DMS53 (cell line): Measurements from ENCODE around the gene FHOD3.

Source experiments
- DNase-seq: peaks from one replicate; lab custom pipeline; 2025; lab: John Stamatoyannopoulos, UW

FHOD3 gene

DNA sequence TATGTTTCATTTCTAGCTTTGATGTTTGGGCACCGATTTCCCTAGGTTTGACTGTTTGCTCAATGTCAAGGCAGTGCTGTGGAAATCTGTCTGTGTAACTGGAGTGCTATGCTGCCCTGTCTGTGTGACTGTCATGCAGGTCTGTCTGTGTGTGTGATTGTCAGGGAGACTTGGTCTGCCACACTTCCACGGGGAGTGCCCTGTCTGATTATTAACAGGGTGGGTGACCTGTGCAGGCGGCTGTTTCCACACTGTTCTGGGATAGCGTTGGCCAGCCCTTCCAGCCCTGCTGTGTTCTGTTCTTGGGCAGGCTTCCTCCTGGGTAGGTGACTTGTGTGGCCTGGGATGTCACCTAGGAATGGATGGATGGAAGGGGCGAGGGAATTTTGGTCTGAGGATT, 85.3 kb downstream of the FHOD3 start:
- no peak for DNase-seq

DNA sequence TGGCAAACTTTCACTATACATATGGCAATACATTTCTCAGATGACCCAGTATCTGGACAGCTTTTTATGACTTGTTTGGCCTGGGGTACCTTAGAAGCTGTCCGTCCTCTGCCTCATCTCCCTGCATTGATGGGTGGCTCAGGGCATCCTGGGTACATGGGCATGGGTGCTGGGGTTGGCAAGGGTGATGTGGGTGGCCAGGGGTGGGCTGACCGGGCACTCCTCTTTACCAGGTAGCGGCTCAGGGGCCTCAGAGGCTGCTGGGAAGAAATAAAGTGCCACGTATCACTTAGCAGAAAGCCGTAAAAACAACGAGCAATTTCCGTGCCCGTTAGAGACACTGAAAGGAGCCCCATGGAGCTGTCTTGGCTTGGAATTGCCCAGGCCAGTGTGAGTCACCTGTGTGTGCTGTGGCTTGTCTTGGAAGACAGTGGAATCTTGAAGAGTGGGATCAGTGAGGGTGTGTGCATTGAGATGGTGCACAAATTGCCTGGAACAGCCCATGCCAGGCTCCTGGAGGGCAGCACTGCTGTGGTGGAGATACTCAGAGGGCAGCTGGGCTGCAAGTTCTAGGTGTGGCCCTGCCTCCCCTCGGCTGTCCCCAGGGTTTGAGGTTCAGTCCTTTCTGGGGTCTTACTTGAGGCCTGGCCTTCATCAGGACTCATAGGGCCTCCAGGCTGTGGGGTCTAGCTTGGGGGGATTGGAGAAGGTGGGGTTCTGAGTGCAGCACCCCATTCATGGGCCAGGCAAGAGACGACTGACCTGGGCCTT, 88.8 kb downstream of the FHOD3 start:
- no peak for DNase-seq

DNA sequence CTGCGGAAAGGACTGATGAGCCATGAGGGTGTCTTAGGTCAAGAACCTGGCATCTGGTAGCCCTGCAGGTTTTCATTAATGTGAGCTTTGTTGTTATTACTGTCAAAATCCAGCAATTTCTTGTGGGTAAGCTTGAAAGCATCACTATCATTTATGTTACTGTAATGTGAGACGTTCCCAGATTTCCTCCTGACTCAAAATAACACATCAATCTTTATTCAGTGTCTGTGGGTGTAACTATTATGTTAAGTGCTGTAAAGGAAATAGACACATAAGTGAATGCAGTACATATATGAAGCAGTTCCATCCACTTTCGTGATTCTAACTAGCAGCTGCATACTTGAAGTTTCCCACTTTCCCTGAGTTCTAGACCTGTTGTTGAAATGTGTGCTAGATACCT, 89.8 kb downstream of the FHOD3 start:
- no peak for DNase-seq

DNA sequence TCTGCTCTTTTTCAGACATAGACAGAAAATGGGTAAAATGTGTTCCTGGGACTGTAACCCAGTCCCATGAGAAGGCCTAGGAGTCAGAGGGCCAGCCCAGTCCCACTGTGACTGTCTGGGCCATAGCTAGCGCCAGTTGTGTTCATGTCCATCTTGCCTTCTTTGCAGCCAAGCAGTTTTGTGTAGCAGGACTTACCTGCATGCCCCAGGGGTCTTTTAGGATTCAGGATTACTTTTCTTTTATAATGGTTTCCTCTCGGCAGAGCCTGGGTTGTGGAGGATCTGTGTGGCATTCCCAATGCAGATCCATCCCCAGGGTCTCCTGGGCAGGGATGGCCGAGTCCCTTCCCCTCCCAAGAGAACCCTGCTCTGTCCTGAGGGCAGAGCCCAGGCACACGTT, 90.8 kb downstream of the FHOD3 start:
- no peak for DNase-seq

DNA sequence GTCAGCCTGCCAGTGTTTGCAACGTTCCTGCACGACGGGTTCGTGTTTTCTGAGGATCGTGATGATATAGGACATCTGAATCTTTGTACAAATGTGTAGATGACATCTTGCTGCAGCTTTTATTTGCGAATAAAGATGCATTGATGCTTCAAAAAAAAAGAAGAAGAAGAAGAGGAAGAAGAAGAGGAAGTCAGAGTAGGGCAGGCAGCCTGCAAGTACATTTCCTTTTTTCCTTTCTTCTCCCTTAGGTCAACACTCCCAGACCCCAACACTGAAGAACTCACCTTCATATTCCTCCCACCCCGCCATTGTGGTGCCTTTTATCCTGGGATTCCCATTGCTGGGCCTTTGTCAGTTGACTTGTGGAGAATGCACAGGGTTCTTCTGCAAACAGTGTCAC, 91.5 kb downstream of the FHOD3 start:
- no peak for DNase-seq

DNA sequence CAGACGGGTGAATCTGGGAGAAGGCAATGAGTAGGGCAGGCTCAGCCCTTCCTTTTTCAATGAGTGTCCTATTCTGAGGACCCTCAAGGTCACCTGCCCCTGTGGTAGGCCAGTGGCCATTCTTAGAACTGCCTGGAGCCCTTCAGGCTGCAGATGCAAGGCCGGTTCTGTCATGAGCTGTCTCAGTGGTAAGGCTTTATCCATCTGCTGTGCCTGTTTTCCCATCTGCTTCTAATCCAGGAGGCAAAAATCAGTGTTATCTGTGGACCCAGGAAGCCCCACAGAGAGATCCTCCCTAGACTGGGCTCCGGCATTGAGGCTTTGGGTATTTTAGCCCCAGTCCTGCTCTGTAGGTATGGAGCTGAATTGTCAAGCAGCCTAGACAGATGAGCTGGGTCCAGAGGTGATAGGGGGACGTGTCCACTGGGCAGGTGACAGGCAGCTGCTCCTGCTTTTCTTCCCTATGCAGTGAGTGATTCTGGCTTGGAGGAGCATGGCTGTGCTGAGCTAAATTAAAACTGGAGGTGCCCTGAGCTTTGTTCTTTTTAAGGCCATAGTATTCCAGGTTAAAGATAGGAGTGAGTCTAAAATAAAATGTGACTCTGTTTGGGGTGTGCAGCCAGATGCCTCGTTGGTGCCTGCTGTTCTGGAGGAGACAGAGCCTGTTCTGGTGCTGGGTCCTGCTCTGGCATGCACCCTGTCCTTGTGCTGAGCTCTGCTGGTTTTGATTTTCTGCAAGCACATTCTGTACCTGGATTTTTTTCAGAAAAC, 92.5 kb downstream of the FHOD3 start:
- no peak for DNase-seq

DNA sequence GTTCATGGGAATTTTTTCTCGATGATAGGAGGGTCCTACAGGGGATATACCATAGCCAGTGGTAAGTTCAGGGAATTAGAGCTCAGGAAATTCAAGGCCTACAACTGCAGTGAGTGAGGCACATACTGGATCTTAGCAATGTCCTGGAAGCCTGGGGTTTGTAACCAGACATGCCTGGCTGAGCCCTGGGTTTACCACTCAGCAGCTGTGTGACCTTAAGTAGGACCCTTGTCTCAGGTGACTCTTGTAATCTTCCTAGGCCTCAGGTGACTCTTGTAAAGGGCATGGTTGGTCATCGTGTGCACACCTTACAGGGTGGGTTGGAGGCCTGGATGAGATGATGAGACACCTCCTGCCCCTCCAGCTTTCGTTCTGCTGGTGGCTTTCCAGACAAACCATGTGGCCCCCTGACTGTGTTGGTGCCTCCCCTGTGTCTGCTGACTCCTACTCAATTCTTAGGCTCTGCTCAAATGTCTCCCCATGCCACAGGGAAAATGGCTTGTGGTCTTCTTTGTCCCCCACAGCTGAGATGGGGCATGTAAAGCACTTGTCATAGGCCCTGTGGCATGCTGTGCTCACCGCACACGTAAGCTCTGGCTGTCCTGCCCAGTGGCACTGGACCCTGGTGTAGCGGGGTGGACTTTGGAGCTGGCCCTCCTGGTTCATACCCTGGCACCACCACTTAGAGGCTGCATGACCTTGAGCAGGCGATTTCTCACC, 94.1 kb downstream of the FHOD3 start:
- no peak for DNase-seq

DNA sequence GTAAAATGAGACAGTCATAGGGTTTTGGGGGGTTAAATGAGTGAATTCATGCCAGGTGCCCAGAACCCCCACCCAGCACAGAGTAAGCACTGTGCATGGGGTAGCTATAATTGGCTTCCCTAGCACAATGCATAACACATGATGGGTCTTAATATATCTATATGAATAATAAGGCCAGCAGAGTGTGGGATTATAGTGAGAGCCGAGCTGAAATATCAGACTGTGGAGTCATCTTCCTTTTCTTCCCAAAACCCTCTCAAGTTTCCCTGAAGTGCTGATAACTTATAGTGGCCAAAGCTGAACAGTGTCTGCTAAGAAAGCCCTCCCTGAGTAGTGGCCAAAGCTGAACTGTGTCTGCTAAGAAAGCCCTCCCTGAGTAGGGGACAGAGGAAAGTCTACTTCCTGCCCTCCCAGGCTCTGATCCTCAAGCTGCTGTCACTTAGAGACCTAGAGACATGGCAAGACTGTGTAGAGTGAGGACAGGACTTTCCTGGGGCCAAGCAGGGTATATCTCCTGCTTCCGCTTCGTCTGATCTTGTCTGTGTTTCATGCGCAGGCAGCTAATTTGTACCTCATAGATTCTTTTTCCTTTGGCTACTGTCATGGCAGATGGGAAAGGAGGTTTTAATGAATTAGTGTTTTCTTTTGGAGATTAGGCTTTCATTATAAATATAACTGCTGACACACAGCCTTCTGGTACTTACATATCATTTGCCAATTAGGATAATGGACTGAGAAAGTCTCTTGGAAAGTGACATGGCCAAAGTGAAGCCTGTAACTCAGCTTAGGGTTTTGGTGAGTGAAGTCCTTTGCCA, 94.9 kb downstream of the FHOD3 start:
- DNase-seq: no peak

DNA sequence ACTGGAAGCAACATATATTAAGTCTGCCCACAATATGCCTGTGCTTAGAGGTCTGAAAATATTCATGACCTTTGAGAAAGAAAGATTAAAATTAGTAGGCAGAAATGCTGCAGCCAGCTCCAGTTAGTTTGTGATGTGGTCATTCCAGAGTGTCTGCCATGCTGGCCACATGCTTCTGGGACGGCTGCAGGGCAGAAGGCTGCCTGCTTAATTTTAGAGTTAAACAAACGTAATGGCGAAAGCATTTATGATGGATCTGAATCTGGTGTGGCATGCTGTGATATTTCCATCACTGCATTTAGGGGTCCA, 95.4 kb downstream of the FHOD3 start:
- DNase-seq: no peak

DNA sequence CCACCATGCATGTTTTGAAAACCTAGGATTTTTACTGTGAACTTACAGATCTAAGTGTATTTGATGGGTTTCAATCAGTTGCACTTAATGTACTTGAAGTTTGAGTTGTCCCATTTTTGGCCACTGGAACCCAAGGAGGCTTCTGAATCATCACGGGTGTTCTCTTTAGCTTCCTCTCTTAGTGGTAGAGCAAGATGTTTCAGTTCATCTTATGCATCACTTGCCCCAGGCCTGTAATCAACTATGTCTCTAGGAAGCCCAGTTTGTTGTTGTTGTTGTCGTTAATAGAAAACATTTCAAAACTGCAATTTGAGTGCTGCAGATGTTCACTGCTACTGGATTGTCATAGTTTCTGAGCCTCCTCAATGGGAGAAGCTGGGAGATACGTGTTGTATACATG, 97.0 kb downstream of the FHOD3 start:
- DNase-seq: no peak

DNA sequence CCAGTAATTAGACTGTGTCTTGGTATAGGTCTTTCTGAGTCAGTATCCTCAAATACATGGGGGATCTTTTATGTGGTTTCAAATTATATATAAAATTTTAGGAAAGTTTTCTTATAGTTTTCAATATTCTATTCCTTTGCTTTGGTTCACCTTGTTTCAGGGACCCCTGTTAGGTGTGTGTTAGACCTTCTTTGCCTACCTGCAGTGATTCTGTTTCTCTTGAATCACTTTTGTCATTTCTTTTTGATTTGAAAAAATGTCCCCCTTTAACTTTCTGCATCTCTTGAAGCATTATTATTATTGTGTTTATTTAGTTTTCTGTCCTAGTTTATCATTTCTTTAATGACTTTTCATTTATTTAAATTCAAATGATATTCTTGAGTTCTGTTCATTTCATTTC, 98.7 kb downstream of the FHOD3 start:
- DNase-seq: peak; percentile 36

DNA sequence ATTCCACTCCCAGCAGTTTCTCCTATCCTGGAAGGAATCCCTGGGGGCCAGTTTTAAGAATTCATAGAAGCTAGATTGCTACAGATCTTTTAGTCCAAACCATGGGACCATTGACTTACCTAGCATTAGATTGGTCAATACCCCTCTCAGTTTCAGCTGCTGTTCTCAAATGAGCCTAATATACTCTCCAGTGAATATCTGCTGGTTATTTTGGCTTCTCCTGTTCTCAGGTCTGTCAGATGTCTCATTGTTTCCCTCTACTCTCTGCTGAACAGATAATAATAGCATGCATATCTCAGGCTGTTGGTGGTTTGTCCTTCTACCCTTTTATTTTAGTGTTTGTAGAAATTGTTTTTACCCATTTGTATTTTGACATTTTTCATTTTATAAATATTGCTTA, 99.5 kb downstream of the FHOD3 start:
- DNase-seq: no peak

DNA sequence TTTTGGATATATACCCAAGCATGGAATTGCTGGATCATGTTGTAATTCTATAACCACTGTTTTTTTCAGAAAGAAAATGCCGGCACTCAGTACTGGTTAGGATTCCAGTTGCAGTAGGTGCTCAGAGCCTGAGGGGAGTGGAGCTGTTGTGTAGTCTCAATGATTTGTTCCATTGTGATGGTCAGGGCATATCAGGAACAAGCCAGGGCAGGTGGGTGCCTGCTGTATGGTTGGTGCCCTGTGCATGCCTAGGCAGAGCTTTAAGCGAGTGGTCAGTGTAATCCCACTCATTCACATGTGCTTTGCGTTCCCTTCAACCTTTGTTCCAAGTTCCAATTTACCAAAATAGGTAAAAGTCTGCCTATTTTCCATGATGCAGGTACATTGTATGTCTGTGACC, 100.9 kb downstream of the FHOD3 start:
- DNase-seq: no peak

DNA sequence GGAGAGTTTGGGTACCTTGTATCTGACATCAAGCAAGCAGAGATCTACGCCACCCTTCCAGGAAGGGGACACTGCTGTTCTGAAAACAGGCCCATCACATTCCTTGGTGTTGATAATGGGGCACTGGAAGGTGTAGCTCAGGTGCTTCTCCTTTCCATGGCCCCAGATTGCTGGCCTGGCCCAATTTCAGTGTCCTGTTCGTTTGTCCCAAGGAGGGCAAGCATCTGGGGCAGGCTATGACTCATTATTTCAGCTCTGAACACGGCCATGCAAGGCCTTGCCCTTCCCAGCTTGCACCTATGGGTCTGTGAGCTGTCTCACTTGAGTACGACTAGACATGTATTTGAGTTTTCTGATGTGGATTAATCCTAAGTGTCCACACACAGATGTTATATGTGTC, 101.5 kb downstream of the FHOD3 start:
- no peak for DNase-seq

DNA sequence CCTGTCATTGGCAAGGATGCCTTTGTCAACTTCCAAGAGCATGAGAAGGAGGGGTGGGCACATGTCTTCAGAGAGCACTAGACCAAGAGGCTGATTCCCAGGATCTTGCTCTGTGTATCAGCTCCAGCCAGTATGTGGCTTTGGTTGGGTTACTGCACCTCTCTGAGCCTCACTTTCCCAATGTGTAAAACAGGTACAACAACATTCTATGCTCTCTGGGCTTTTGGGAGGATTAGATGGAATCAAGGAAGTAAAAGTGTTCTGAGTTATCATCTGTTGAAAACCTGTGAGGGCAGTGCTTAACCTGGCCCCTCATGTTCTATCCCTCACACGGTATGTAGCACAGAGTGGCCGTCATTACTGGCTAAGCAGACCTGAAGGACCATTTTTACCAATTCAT, 103.9 kb downstream of the FHOD3 start:
- no peak for DNase-seq

DNA sequence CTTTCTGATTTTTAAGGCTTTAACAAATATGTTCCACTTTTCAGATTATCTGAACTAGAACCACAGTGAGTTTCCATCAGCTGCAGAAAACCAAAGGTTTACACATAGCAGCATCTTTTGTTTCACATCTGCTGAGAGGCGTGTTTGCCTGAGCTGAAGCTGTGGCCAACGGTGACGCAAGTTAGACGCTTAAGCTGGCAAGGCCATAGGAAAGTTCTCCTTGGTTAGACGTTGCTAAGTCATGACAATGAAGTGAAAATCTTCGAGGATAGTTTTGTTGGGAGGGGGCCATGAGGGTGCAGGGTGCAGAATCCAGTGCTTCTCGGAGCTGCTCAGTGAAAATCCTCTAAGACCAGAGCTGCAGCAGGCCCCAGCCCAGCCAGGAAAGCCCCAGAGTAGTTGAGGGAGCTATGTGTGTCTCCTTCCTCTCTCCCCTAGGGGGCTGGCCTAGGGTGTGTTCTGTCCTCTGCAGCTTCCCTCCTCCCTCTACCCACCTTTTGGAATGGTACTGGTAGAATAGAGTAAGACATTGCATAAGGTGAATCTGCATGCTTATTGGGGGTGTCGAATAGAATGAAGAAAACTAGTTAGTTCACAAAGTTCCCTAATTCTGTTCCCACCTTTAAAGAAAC, 105.4 kb downstream of the FHOD3 start:
- no peak for DNase-seq

DNA sequence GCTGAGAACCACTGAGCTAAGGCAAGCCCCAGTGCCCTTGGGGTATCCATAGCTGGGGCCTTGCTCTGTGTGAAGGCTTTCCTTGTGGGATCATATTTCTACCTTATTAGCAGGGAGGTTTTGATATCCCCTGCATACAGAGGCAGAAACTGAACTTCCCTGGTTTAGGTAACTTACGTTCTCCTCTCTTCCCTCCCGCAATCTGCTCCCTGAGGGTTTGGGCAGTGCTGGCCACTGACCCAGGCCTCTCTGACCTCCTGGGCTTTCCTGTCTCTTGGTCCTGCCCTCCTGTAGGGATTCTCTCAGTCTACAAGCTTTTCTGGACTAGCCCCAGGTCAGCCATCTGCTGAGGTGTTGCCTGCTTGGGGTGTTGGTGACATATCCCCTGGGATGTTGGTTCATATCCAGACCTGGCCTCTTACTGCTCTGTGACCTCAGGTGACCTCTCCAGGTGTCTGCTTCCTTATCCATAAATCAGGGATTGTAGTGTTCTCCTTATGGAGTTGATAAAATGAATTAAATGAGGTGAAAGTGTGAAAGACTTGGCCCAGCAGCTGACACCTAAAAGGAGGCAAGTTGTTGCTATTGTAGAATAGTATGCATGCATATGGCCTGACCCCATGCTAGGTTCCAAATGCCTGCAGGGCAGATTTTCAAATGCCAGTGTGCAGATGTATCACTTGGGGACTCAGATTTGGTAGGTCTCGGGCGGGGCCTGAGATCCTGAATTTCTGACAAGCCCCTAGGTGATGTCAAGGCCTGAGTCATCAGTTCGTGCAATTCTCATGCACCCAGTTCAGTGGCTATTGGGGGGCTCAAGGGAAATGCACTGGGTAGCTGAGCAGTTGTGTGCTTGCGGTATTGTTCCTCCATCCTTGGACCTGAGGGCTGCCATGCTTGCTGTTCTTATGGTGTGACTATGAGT, 106.6 kb downstream of the FHOD3 start:
- DNase-seq: no peak

DNA sequence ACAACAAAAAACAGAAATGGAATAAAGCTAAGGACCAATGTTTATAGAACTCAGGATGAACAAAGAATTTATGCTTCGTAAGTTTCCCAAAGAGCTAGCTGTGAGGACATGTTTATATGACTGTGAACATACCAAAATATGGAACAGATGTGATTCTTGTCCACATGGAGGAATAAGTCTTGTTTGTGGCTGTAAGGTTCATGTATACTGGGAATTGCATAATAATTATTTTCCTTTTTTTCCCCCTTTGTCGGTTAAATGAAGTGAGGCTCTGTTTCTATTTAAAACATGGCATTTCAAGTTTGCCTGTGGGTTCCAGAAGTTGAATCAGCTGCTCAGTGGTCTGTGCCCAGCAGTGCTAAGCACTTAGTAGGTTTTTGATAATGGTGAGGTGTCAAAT, 108.1 kb downstream of the FHOD3 start:
- DNase-seq: peak; percentile 32

DNA sequence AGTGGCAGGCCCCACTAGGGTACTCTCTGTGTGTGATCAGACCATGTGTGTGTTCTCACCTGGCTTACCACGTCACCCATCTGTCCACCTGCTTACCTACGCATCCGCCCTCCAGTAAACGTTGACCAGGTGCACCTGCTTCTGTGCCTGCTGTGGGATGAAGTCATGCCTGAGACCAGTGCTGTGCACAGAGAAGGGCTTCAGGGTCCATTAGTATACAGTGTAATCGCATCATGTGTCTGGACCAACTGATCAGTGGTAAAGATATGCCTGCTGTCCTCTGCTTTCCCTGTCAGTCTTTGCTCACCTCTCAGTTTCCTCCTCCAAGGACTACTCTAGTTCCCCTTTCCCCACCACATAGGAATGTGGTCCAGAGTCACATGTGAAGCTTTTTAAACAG, 109.3 kb downstream of the FHOD3 start:
- peak; percentile 99 for DNase-seq

DNA sequence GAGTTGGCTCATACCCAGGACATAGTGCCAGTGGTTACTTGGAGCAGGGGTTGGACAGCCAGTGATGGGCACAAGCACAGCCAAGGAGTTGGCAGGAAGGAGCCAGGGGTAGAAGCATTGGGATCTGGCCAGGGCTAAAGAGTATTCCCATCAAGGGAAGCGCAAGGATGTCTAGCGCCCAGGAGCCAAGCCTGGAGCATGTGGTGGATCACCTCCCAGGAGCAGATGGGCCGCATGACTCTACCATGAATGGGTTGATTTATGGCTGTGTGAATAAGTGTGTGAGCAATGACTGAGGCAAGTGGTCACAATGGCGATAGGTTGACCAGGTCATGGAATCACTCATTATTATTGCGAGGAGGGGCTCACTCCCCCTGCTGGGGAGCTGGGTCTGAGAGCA, 111.1 kb downstream of the FHOD3 start:
- no peak for DNase-seq

DNA sequence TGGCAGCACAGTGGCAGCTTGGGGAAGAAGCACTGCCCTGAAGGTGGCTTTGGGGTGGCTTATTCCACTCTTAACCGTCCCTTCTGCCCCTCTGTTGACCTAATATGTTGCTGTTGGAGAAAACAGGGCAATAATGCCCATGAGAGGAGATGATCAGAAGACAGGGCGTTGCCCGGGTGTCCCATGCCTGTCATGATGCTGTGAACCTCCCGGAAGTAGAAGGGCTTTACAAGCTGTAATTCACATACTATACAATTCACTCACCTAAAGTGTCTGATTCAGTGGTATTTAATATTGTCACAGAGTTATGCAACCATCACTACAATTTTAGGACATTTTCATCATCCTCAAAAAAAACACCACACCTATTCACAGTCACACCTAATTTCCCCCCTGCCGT, 112.3 kb downstream of the FHOD3 start:
- no peak for DNase-seq
